WTC11 (cell line): ENCODE results near the gene LUC7L. TPM values are rescaled to one million over a fixed set of nuclear protein-coding genes. Genes with fewer than 3 reads are reported as not detected.

Experiments
- ARID4B ChIP-seq: sonication (generic); formaldehyde crosslinking; IDR thresholded peaks from 2 replicates; pipeline ENCODE4 v1.8.0; 2023; ENCODE audit warnings: missing genetic modification reagents, mild to moderate bottlenecking, borderline replicate concordance
- ATF2 ChIP-seq: sonication (generic); formaldehyde crosslinking; IDR thresholded peaks from 2 replicates; pipeline ENCODE4 v1.8.1; 2022; ENCODE audit warnings: low read depth, missing genetic modification reagents, borderline replicate concordance
- CBFB ChIP-seq: sonication (generic); formaldehyde crosslinking; IDR thresholded peaks from 2 replicates; pipeline ENCODE4 v1.8.1; 2022; ENCODE audit warnings: mild to moderate bottlenecking, low read depth, missing genetic modification reagents
- E2F1 ChIP-seq: sonication (generic); formaldehyde crosslinking; IDR thresholded peaks from 2 replicates; pipeline ENCODE4 v1.8.0; 2022; ENCODE audit warnings: mild to moderate bottlenecking, missing genetic modification reagents
- ELF4 ChIP-seq: sonication (generic); formaldehyde crosslinking; IDR thresholded peaks from 2 replicates; pipeline ENCODE4 v1.8.1; 2022; ENCODE audit warnings: low read depth, mild to moderate bottlenecking, moderate library complexity, missing genetic modification reagents
- ESRRA ChIP-seq: sonication (generic); formaldehyde crosslinking; IDR thresholded peaks from 2 replicates; pipeline ENCODE4 v1.8.1; 2022; ENCODE audit warnings: mild to moderate bottlenecking, missing genetic modification reagents, borderline replicate concordance
- FOXJ3 ChIP-seq: sonication (generic); formaldehyde crosslinking; IDR thresholded peaks from 2 replicates; pipeline ENCODE4 v1.9.0; 2021; ENCODE audit warnings: missing genetic modification reagents, mild to moderate bottlenecking, borderline replicate concordance
- HMGA2 ChIP-seq: fragments of 250-450 bp; sonication (Bioruptor Pico); IDR thresholded peaks from 2 replicates; pipeline ENCODE4 v1.4.0; 2021; ENCODE audit warnings: mild to moderate bottlenecking, moderate library complexity
- IRF1 ChIP-seq: sonication (generic); formaldehyde crosslinking; IDR thresholded peaks from 2 replicates; pipeline ENCODE4 v1.8.0; 2023; ENCODE audit warnings: missing genetic modification reagents
- MYBL2 ChIP-seq: sonication (generic); formaldehyde crosslinking; IDR thresholded peaks from 2 replicates; pipeline ENCODE4 v1.8.1; 2023; ENCODE audit warnings: mild to moderate bottlenecking, moderate library complexity, missing genetic modification reagents
- NFE2L1 ChIP-seq: sonication (generic); formaldehyde crosslinking; IDR thresholded peaks from 2 replicates; pipeline ENCODE4 v1.8.1; 2023; ENCODE audit warnings: missing genetic modification reagents
- NR2C2 ChIP-seq: sonication (generic); formaldehyde crosslinking; IDR thresholded peaks from 2 replicates; pipeline ENCODE4 v1.8.0; 2022; ENCODE audit warnings: mild to moderate bottlenecking, missing genetic modification reagents
- OVOL2 ChIP-seq: fragments of 250-450 bp; sonication (Bioruptor Pico); IDR thresholded peaks from 2 replicates; pipeline ENCODE4 v1.9.0; 2021; ENCODE audit warnings: mild to moderate bottlenecking, borderline replicate concordance
- RORB ChIP-seq: fragments of 250-450 bp; sonication (Bioruptor Pico); IDR thresholded peaks from 2 replicates; pipeline ENCODE4 v1.9.0; 2021; ENCODE audit warnings: mild to moderate bottlenecking
- SOX15 ChIP-seq: fragments of 250-450 bp; sonication (Bioruptor Pico); IDR thresholded peaks from 2 replicates; pipeline ENCODE4 v1.9.0; 2021; ENCODE audit warnings: mild to moderate bottlenecking
- TEAD1 ChIP-seq: sonication (generic); formaldehyde crosslinking; IDR thresholded peaks from 2 replicates; pipeline ENCODE4 v1.8.0; 2022; ENCODE audit warnings: mild to moderate bottlenecking, missing genetic modification reagents
- ZMAT4 ChIP-seq: fragments of 250-450 bp; sonication (Bioruptor Pico); IDR thresholded peaks from 2 replicates; pipeline ENCODE4 v1.9.0; 2021; ENCODE audit warnings: mild to moderate bottlenecking
- ZNF416 ChIP-seq: fragments of 250-450 bp; sonication (Bioruptor Pico); IDR thresholded peaks from 2 replicates; pipeline ENCODE4 v1.9.0; 2021; ENCODE audit warnings: mild to moderate bottlenecking, inconsistent platforms
- ZNF423 ChIP-seq: fragments of 250-450 bp; sonication (Bioruptor Pico); IDR thresholded peaks from 2 replicates; pipeline ENCODE4 v2.1.2; 2022; ENCODE audit warnings: mild to moderate bottlenecking, moderate library complexity
- ZNF512 ChIP-seq: sonication (generic); formaldehyde crosslinking; IDR thresholded peaks from 2 replicates; pipeline ENCODE4 v1.8.1; 2022; ENCODE audit warnings: missing genetic modification reagents, borderline replicate concordance
- total RNA-seq: library from RNA; stranded (reverse); gene quantifications from 3 replicates; pipeline ENCODE4 v1.2.3, GENCODE V29; 2021
- TF ChIP-seq, protein P1 (sequence below): fragments of 250-450 bp; sonication (Bioruptor Pico); IDR thresholded peaks from 2 replicates; pipeline ENCODE4 v1.8.0; 2021; ENCODE audit warnings: mild to moderate bottlenecking
- TF ChIP-seq, protein P2 (sequence below): fragments of 250-450 bp; sonication (Bioruptor Pico); conservative IDR thresholded peaks from 2 replicates; pipeline ENCODE4 v1.9.0; 2021; ENCODE audit warnings: mild to moderate bottlenecking
- TF ChIP-seq, protein P3 (sequence below): sonication (generic); formaldehyde crosslinking; IDR thresholded peaks from 2 replicates; pipeline ENCODE4 v1.8.1; 2022; ENCODE audit warnings: mild to moderate bottlenecking, moderate library complexity, missing genetic modification reagents

The LUC7L gene
- total RNA-seq, 1 experiment from 2014 or later = 111 TPM

GRCh38 chr16:234468-235305 lies 5.4 kb upstream of the LUC7L start, which contains the start of gene FAM234A (continued):
- TF ChIP-seq FOXJ3 (CRISPR knock-in tag) = no peak
- no peak for TF ChIP-seq ZNF416
- TF ChIP-seq E2F1 (CRISPR knock-in tag) = no peak
- TF ChIP-seq CBFB (CRISPR knock-in tag) = 0 out of 2 replicates have a peak, but pooled peaks have one; percentile 6
- 0 out of 2 replicates have a peak, but pooled peaks have one; percentile 41 for TF ChIP-seq ESRRA (CRISPR knock-in tag)
- peak; percentile 49; the same call in 1 of the 2 replicates for TF ChIP-seq NFE2L1 (CRISPR knock-in tag)
- TF ChIP-seq RORB (CRISPR knock-in tag) = no peak
- TF ChIP-seq NR2C2 = no peak
- TF ChIP-seq IRF1 = no peak
- no peak for TF ChIP-seq SOX15 (CRISPR knock-in tag)
- TF ChIP-seq ELF4 (CRISPR knock-in tag) = no peak
- TF ChIP-seq, protein P1, sequence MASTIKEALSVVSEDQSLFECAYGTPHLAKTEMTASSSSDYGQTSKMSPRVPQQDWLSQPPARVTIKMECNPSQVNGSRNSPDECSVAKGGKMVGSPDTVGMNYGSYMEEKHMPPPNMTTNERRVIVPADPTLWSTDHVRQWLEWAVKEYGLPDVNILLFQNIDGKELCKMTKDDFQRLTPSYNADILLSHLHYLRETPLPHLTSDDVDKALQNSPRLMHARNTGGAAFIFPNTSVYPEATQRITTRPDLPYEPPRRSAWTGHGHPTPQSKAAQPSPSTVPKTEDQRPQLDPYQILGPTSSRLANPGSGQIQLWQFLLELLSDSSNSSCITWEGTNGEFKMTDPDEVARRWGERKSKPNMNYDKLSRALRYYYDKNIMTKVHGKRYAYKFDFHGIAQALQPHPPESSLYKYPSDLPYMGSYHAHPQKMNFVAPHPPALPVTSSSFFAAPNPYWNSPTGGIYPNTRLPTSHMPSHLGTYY (CRISPR knock-in tag) = no peak
- TF ChIP-seq HMGA2 (CRISPR knock-in tag) = no peak
- TF ChIP-seq ZNF423 (CRISPR knock-in tag) = peak; percentile 48; the same call in 1 of the 2 replicates
- no peak for TF ChIP-seq MYBL2
- no peak for TF ChIP-seq ATF2 (CRISPR knock-in tag)
- TF ChIP-seq, protein P2, sequence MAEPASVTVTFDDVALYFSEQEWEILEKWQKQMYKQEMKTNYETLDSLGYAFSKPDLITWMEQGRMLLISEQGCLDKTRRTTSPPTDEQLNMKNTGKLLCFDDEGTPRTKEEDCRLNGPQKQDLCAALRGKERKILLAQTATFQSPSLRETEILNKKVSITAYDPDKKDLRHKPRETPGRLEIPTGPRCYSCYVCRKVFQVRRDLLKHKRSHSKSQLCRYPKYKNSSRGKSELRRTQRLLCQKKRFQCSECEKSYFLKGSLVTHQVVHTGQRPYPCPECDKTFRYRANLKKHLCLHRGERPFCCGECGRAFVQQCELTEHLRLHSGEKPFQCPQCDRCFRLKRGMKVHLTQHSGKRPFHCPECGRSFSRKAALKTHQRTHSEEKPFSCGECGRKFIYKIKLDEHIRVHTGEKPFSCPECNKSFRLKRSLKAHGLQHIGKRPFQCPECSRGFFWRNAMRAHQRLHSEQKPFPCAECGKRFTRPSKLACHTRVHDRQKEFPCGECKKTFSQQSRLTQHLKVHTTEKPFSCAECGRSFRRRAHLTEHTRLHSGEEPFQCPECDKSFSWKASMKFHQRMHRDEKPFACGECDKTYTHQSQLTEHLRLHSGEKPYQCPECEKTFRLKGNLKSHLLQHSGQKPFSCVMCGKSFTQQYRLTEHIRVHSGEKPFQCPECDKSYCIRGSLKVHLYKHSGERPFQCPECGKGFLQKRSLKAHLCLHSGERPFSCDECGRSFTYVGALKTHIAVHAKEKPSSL (CRISPR knock-in tag) = no peak
- TF ChIP-seq ZMAT4 (CRISPR knock-in tag) = no peak
- TF ChIP-seq ZNF512 (CRISPR knock-in tag) = no peak
- TF ChIP-seq, protein P3, sequence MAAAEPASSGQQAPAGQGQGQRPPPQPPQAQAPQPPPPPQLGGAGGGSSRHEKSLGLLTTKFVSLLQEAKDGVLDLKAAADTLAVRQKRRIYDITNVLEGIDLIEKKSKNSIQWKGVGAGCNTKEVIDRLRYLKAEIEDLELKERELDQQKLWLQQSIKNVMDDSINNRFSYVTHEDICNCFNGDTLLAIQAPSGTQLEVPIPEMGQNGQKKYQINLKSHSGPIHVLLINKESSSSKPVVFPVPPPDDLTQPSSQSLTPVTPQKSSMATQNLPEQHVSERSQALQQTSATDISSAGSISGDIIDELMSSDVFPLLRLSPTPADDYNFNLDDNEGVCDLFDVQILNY (CRISPR knock-in tag) = peak; percentile 78
- 0 out of 2 replicates have a peak, but pooled peaks have one; percentile 20 for TF ChIP-seq ARID4B
- peak; percentile 78; the same call in 1 of the 2 replicates for TF ChIP-seq TEAD1 (CRISPR knock-in tag)
- TF ChIP-seq OVOL2 = no peak
